Neural progenitor cell (in vitro differentiated cells): Measurements from ENCODE around the gene CYB5R3. TPM values are rescaled to one million over a fixed set of nuclear protein-coding genes. Genes with fewer than 3 reads are reported as not detected.

ENCODE experiments used
- DNase-seq: peaks from one replicate; pipeline ENCODE4 v3.0.0-alpha.2; 2016; ENCODE audit warnings: low spot score
- H2AFZ ChIP-seq: fragments of 200-600 bp; sonication (generic); replicated peaks from 2 replicates; pipeline ENCODE4 v1.6.1; 2016; ENCODE audit warnings: antibody characterized with exemption
- H3F3A ChIP-seq: fragments of 200-600 bp; sonication (generic); 2 replicates; pipeline ENCODE4 v1.6.1; 2016; ENCODE audit warnings: antibody characterized with exemption, low read depth
- H3K27ac ChIP-seq: fragments of 200-600 bp; sonication (generic); 2 replicates; pipeline ENCODE4 v1.5.1; 2016; ENCODE audit warnings: mild to moderate bottlenecking
- H3K27me3 ChIP-seq: fragments of 200-600 bp; sonication (generic); 2 replicates; pipeline ENCODE4 v1.6.1; 2016; ENCODE audit warnings: mild to moderate bottlenecking, moderate library complexity
- H3K36me3 ChIP-seq: fragments of 200-600 bp; sonication (generic); 2 replicates; pipeline ENCODE4 v1.5.1; 2016
- H3K4me1 ChIP-seq: fragments of 200-600 bp; sonication (generic); 2 replicates; pipeline ENCODE4 v1.6.1; 2016; ENCODE audit warnings: mixed run types
- H3K4me2 ChIP-seq: fragments of 200-600 bp; sonication (generic); 2 replicates; pipeline ENCODE4 v1.6.1; 2016
- H3K4me3 ChIP-seq: fragments of 200-600 bp; sonication (generic); 2 replicates; pipeline ENCODE4 v1.5.1; 2016
- H3K79me2 ChIP-seq: fragments of 200-600 bp; sonication (generic); 2 replicates; pipeline ENCODE4 v1.6.1; 2016; ENCODE audit warnings: low read depth
- H3K9ac ChIP-seq: fragments of 200-600 bp; sonication (generic); 2 replicates; pipeline ENCODE4 v1.6.1; 2016
- H3K9me3 ChIP-seq: fragments of 200-600 bp; sonication (generic); 2 replicates; pipeline ENCODE4 v1.5.1; 2016; ENCODE audit warnings: low read depth
- H4K20me1 ChIP-seq: fragments of 200-600 bp; sonication (generic); 2 replicates; pipeline ENCODE4 v1.6.1; 2016; ENCODE audit warnings: low read depth
- H3K27ac Mint-ChIP-seq: 3 replicates; pipeline ENCODE4 v1.8.0; 2021; ENCODE audit warnings: mixed read lengths
- H3K27me3 Mint-ChIP-seq: 2 replicates; pipeline ENCODE4 v1.8.0; 2022; ENCODE audit warnings: low read depth, mild to moderate bottlenecking, inconsistent platforms, moderate library complexity, mixed read lengths; ENCODE audit not compliant: insufficient read depth
- H3K36me3 Mint-ChIP-seq: 3 replicates; pipeline ENCODE4 v1.8.0; 2021; ENCODE audit warnings: mixed read lengths
- H3K4me1 Mint-ChIP-seq: 3 replicates; pipeline ENCODE4 v1.8.0; 2021; ENCODE audit warnings: mixed read lengths
- H3K4me3 Mint-ChIP-seq: 3 replicates; pipeline ENCODE4 v1.8.0; 2021; ENCODE audit warnings: mild to moderate bottlenecking, moderate library complexity, mixed read lengths
- H3K9me3 Mint-ChIP-seq: 3 replicates; pipeline ENCODE4 v1.8.0; 2020; ENCODE audit warnings: mixed read lengths
- EZH2 ChIP-seq: fragments of 200-600 bp; sonication (generic); IDR thresholded peaks from 2 replicates; pipeline ENCODE4 v1.6.1; 2017; ENCODE audit warnings: antibody characterized with exemption, mild to moderate bottlenecking, moderate library complexity
- EZH2phosphoT487 ChIP-seq: fragments of 200-600 bp; sonication (generic); IDR thresholded peaks from 2 replicates; pipeline ENCODE4 v1.6.1; 2017; ENCODE audit warnings: antibody characterized with exemption
- total RNA-seq: library from RNA; depleted of rRNA; stranded (reverse); fragments of >200 nt; gene quantifications from 2 replicates; pipeline ENCODE4 v1.2.3, GENCODE V29; 2015; ENCODE audit warnings: low replicate concordance
- TF ChIP-seq, protein P1 (sequence below): fragments of 200-600 bp; sonication (generic); IDR thresholded peaks from 2 replicates; pipeline ENCODE4 v1.5.1; 2017; ENCODE audit warnings: antibody characterized with exemption, mild to moderate bottlenecking

CYB5R3 gene
- total RNA-seq, 1 donor from 2014 or later = 21.6 TPM

DNA sequence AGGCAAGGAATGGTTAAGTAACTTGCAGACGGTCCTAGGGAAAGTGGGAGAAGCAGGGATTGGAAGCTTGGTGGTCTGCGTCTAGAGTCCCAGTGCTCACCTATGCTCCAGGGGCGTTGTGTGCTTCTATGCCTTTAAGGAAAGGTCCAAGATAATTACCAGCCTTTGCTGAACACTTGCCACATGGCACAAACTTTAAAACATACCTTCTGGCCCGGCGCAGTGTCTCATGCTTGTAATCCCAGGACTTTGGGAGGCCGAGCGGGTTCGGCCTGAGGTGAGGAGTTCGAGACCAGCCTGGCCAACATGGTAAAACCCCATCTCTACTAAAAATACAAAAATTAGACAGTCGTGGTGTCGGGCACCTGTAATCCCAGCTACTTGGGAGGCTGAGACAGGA, 36.9 kb downstream of the CYB5R3 start:
- peaks cover 25% of the 10 kb centered on the region for H3K36me3 Mint-ChIP-seq
- H3K27me3 ChIP-seq = no peaks in the 10 kb centered on the region
- H3K27ac Mint-ChIP-seq = peak overlapping the region; percentile 54

DNA sequence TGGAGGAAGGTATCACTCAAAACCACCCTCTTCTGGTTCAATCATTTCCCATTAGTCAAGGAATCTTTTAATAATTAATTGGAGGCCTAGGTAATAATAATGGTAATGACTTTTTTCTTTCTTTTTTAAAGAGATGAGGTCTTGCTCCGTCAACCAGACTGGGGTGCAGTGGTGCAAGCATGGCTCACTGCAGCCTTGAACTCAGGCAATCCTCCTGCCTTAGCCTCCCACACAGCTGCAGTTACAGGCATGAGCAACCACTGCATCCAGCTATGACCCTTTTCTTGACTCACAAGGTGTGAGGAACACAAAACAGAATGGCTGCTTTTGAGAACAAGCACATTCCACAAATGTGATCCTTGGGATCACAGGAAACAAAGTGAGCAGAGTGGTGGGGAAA, 38.1 kb downstream of the CYB5R3 start:
- Histone ChIP-seq H3K27me3 (no peaks in the 10 kb centered on the region), H3K4me2 (no peak overlapping the region), H4K20me1 (peaks cover 68% of the 10 kb centered on the region), H3K27ac (no peak overlapping the region), H3F3A (peaks cover 51% of the 10 kb centered on the region), H3K79me2 (peaks cover 84% of the 10 kb centered on the region), H3K9ac (no peak overlapping the region), H3K9me3 (no peaks in the 10 kb centered on the region), H2AFZ (no peak overlapping the region), H3K36me3 (no peaks in the 10 kb centered on the region), H3K4me1 (peaks cover 21% of the 10 kb centered on the region), H3K4me3 (no peak overlapping the region)
- Mint-ChIP-seq H3K27me3 (peaks cover 9% of the 10 kb centered on the region), H3K4me3 (peak overlapping the region; percentile 13), H3K4me1 (peaks cover 69% of the 10 kb centered on the region), H3K9me3 (peaks cover 2% of the 10 kb centered on the region), H3K27ac (no peak overlapping the region), H3K36me3 (peaks cover 31% of the 10 kb centered on the region)
- TF ChIP-seq EZH2 = no peak
- TF ChIP-seq, protein P1, sequence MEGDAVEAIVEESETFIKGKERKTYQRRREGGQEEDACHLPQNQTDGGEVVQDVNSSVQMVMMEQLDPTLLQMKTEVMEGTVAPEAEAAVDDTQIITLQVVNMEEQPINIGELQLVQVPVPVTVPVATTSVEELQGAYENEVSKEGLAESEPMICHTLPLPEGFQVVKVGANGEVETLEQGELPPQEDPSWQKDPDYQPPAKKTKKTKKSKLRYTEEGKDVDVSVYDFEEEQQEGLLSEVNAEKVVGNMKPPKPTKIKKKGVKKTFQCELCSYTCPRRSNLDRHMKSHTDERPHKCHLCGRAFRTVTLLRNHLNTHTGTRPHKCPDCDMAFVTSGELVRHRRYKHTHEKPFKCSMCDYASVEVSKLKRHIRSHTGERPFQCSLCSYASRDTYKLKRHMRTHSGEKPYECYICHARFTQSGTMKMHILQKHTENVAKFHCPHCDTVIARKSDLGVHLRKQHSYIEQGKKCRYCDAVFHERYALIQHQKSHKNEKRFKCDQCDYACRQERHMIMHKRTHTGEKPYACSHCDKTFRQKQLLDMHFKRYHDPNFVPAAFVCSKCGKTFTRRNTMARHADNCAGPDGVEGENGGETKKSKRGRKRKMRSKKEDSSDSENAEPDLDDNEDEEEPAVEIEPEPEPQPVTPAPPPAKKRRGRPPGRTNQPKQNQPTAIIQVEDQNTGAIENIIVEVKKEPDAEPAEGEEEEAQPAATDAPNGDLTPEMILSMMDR = no peak
- no peak for DNase-seq

More for the DNA sequence above, 36.9 kb downstream of the CYB5R3 start:
- H3K9me3 Mint-ChIP-seq = no peaks in the 10 kb centered on the region
- Histone ChIP-seq H3K4me1 (peaks cover 21% of the 10 kb centered on the region), H3K4me3 (no peak overlapping the region), H3K79me2 (peaks cover 71% of the 10 kb centered on the region), H3K36me3 (no peaks in the 10 kb centered on the region), H3K27ac (no peak overlapping the region), H3K9ac (no peak overlapping the region), H3K9me3 (no peaks in the 10 kb centered on the region), H3K4me2 (peak overlapping the region; percentile 83), H4K20me1 (peaks cover 60% of the 10 kb centered on the region), H2AFZ (no peak overlapping the region), H3F3A (peaks cover 62% of the 10 kb centered on the region)
- peaks cover 7% of the 10 kb centered on the region for H3K27me3 Mint-ChIP-seq
- TF ChIP-seq EZH2 (no peak), EZH2phosphoT487 (no peak)
- TF ChIP-seq, protein P1 = no peak
- DNase-seq = no peak
- peak overlapping the region; percentile 100 for H3K4me3 Mint-ChIP-seq
- H3K4me1 Mint-ChIP-seq = peaks cover 71% of the 10 kb centered on the region

DNA sequence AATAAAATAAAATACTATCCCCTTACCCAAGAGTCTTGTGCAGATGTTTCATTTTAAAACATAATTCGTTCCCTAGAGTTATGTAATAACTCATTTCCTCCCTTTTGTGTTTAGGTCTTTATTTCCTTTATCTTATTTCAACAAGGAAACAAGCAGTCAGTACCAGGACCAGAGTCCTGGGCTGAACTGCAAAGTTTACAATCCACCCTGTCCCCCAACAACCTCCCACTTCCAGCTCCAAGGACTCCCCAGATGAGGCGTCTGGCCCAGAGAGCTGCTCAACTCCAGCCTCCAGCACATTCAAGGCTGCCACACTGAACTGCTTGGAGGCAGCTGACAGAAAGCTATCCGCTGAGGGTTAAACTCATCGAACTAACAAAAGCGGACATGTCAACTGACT, 39.0 kb downstream of the CYB5R3 start:
- H3K4me2 ChIP-seq = no peak overlapping the region
- peaks cover 62% of the 10 kb centered on the region for H3K4me1 Mint-ChIP-seq
- no peaks in the 10 kb centered on the region for H3K9me3 ChIP-seq
- peaks cover 38% of the 10 kb centered on the region for H3K36me3 Mint-ChIP-seq
- no peak overlapping the region for H2AFZ ChIP-seq
- no peaks in the 10 kb centered on the region for H3K27me3 ChIP-seq
- H4K20me1 ChIP-seq = peaks cover 77% of the 10 kb centered on the region
- H3F3A ChIP-seq = peaks cover 44% of the 10 kb centered on the region
- H3K27me3 Mint-ChIP-seq = peaks cover 5% of the 10 kb centered on the region
- no peak overlapping the region for H3K27ac ChIP-seq
- H3K4me1 ChIP-seq = peaks cover 18% of the 10 kb centered on the region
- H3K9me3 Mint-ChIP-seq = peaks cover 2% of the 10 kb centered on the region
- no peak for TF ChIP-seq EZH2phosphoT487
- no peak for TF ChIP-seq EZH2
- TF ChIP-seq, protein P1 = no peak
- H3K79me2 ChIP-seq = peaks cover 92% of the 10 kb centered on the region
- peak overlapping the region; percentile 85 for H3K27ac Mint-ChIP-seq
- DNase-seq = no peak
- peak overlapping the region; percentile 55 for H3K4me3 Mint-ChIP-seq
- no peak overlapping the region for H3K4me3 ChIP-seq
- no peaks in the 10 kb centered on the region for H3K36me3 ChIP-seq
- no peak overlapping the region for H3K9ac ChIP-seq
